GM18508 (cell line): Measurements from ENCODE around the gene PRR33.

Source experiments
- ATAC-seq: cut with Tn5 transposase; IDR thresholded peaks from one replicate; pipeline ENCODE4 v1.9.1; 2021; ENCODE audit warnings: moderate number of reproducible peaks; ENCODE audit not compliant: insufficient read depth, unreplicated experiment

PRR33 gene

DNA sequence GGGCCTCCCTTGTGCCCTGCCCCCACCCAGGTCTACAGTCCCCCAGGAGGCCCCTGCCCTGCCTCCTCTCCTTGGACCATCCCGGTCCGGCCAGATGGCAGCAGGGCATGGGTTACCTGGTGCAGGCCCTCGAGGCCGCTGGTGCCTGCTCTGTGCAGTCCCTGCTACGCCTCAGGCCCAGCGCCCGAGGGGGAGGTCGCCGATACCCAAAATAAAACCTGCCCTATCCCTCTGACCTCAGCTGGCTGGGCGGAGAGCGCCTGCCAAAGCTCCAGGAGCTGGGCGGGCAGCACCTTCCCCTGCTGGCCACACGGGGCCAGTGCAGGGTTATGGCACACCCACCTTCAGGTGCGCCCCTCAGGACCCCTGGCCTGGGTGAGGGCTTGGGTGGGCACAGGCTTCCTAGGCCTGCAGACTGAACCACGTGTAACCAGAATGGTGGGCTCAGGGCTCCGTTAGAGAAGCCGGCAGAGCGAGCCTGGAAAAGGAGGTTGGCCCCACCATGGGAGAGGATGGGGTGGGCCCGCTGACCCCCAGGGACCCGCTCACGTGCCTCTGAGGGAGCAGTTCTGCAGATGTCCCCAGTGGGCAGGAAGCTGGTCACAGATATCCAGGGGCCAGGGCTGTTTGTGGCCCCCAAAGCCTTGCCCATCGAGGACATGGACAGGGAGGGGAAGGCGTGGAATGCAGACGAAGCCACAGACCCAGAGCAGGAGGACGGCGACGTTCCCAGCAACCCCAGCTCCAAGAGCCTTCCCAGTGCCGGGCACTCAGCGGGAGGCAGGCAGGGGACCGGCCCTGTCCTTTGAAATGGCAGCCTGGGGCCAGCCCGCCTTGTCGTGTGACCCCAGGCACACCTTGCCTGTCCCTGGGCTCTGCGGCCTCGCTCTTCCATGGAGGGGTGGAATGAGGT, 26.1 kb upstream of the PRR33 start:
- ATAC-seq = no peak

DNA sequence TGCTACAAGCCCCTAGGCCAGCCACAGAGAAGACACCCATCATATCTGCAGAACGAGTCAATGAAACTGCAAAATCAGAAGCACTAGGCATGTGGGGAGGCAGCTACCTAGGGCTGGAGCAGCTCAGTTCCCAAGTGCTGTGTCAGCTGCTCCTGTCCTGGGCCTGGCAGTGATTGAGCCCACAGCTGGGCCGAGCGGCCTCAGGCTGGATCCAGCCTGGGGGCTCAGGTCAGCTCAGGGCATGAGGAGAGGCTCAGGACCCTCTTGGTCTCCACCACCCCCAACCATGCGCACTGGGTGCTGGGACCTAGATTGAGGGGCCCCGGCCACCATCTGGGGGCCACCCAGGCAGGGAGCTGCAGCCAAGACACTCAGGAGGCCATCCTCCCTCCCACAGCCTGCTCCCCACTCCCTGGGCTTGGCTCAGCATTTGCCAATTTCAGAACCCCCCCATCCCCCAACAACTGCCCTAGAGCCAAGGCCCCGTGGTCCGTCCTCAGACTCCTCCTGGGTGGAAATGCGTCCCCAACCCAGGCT, 25.4 kb upstream of the PRR33 start:
- ATAC-seq = no peak

DNA sequence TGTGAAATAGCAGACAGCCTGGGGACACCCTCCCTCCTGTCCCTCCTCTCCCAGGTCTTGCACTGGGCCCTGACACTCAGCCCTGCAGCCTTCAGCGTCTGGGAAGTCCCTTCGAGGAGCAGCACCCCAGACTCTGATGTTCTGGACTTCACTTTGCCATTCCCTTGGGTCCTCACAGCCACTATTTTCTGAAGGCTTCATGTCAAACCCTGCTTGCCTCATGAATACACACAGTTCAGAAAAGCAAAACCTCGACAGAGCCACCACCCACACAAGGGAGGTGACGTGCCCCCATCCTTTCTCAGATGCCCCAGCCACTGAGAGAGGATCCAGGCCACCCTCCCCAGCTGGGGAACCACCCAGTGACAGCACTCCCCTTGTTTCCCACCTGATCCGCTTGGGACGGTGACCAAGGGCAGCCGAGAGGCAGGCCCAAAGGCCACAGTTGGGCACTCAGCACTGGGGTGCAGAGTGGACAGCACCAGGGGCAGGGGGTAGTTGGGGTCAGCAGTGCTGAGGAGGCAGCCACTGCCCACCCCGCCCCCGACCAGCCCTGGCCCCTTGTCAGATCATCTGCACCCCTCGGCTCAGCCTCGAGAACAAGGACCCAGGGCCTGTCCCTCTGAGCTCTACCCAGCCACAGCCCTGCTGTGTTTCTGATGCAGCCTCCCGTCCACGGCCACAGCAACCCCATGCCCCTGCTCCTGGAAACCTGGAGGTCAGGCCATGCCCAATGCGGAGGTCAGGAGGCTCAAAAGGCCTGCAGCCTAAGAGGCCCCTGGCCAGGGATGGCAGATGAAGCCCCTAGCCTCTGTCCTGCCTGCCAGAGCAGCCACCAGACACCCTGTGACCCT, 24.7 kb upstream of the PRR33 start:
- ATAC-seq = no peak

DNA sequence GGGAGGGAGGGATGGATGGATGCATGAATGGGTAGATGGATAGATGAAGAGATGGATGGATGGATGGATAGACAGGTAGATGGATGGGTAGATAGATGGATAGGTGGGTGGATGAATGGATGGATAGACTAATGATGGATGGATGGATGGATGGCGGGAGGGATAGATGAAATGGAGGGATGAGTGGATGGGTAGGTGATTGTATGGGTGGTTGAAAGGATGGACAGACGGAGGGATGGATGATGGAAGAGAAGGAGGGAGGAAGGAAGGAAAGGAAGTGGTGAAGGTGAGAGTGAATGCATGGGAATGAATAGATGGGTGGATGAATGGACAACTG, 24.1 kb upstream of the PRR33 start:
- ATAC-seq = no peak

DNA sequence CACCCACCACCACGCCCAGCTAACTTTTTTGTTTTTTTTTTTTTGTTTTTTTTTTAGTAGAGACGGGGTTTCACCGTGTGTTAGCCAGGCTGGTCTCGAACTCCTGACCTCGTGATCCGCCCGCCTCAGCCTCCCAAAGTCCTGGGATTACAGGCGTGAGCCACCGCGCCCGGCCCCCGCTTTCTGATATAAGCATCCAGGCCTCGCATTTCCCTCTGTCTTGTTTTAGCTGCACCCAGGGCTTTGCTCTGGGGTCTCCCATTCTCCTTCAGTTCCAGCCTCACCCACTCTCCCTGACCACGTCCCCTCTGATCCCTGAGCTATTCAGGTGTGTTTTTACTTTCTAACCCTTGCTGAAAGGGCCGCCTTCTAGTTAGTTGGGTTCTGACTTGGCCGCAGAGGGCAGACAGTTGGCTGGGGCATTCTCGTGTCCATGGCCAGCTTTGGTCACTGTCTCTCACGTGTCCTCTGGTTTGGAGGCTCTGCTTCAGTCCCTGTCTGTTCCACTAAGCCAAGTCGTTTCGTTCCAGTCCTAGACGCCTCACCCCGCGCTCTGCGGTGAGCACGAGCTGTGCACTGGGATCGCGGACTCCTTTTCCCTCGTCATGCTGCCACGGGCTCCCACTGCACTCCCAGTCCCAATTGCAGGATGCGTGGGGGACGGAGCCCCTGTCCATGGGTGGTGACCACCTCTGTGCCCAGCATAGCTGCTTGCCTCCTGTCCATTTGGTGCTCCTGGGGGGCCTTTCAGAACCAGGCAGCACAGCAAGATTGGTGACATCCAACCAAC, 21.8 kb upstream of the PRR33 start:
- ATAC-seq = no peak

DNA sequence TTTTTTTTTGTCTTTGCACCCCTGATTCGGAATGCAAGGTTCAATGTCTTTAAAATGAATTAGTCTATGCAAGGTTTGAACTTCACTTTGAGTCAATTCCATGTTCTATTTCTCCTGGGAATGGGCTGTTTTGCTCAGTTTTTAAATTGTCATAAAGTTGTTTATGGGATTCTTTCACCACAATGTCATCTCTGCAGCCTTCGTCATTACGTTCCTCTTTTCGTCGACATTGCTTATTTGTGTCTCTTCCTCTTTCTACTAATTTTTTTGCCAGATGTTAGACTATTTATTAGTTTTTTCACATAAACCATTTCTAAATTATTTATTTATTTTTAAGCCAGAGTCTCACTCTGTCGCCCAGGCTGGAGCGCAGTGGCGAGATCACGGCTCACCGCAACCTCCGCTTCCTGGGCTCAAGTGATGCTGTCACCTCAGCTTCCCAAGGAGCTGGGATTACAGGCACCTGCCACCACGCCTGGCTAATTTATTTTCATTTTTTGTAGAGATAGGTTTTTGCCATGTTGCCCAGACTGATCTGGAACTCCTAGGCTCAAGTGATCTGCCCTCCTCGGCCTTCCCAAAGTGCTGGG, 20.7 kb upstream of the PRR33 start:
- ATAC-seq = no peak

DNA sequence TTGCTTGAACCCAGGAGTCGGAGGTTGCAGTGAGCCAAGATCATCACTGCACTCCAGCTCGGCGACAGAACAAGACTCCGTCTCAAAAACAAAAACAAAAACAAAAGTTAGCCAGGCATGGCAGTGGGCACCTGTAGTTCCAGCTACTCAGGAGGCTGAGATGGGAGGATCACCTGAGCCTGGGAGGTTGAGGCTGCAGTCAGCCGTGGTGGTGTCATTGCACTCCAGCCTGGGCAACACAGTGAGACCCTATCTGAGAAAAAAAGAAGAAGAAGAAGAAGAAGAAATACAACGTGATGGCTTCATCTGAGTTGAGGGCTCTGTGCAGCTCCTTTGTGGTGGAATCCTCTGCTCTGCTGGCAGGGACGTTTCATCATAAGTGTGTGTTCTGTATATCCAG, 17.8 kb upstream of the PRR33 start:
- no peak for ATAC-seq

DNA sequence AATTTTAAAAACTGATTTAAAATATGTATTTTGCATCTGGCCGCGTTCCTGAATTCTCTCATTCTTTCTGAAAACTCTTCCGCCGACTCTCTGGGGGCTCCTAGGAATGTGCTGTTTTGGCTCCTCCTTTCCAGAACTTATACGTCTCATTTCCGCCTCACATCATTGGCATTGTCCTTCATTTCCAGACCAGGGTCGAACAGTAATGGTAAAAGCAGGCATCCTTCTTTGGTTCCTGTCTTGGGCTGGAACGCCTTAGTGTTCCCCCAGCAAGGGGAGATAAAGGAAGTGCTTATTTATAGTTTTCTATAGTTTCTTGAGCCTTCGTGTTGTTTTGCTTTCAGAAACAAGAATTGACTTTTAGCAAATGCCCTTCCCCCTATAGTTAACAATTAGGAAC, 16.9 kb upstream of the PRR33 start:
- no peak for ATAC-seq

DNA sequence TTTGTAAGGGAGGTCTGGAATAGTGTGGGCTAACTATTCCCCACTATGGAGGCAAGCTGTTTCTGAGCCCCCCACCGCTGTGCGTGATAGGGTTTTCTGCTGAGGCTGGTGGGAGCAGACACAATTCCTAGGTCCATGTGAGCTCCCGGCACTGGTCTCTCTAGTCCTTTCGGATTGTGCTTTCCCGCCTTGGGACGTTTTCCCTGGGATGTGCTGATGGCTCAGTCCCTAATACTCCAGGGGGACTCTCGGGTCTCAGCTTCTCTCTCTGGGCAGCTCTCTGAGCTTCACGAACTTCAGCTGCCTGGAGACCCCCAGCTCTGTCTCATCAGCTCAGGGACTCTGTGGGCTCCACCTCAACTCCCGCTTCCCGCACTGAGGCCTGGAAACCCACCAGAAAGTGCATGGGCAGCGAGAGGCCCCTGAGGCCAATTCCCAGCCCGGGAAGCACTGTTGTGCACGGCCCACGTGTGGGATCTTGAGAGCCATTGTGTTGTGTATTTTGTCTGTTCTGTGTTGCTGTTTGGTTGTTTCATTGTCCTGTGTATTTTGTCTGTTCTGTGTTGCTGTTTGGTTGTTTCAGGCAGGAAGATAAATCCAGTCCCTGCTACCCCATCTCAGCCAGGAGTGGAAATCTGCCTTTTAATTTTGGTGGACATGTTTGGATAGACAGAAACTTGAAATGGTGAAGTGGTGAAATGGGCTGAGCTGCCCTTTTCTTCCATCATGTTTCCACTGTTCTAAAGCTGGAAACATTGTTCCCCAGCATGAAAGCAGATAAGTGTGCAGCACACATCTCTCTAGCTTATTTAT, 15.1 kb upstream of the PRR33 start:
- no peak for ATAC-seq

DNA sequence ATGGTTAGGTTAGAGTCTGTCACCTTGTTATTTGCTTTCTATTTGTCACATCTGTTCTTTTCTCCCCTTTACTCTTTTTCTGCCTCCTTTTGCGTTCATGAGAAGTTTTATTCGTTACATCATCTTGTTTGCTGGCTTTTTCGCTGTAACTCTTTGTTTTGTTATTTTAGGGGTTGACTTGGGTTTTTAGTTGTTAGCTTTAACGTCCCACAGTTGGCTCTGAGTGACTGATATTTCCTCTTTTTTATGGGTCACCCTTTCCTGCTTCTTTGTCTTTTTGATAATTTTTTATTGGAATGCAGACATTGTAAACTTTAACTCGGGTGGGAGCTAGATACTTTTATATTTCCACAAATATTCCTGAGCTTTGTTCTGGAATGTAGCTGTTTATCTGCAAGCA, 14.5 kb upstream of the PRR33 start:
- ATAC-seq = no peak

DNA sequence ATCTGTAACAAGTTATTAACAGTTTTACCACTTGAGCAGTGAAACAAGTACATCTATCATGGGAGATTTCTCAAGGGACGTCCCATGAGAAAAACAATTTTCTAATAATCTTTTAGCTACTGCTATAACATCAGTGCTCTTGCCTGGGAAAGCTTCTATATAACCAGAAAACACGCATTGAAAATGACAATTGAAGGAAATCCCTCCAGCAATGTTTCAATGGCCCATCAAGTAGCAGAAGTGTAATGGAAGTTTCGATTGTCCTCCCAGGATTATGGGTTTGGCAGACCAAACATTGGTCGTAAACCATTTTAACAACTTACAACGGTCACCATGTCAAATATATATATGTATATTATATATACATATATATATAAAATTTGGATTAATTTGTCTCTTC, 8.0 kb upstream of the PRR33 start:
- ATAC-seq = no peak

DNA sequence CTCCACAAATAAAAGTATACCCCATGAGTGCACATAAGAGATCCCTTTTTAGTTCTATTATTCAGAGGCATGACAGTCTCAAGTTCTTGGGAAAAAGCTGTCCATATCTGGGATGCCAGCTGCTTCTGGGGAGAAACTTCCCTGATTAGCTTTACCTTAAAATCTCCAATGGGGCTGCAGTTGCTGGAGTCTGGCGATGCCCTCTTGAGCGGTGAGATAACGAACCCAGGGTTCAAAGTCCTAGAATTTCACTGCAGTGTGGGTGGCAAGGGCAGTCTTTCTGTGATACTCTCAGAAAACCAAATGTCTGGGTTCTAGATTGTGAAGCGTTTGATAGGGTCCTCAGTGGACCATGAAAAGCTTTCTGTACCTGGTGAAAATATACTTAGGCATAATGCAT, 7.4 kb upstream of the PRR33 start:
- no peak for ATAC-seq

DNA sequence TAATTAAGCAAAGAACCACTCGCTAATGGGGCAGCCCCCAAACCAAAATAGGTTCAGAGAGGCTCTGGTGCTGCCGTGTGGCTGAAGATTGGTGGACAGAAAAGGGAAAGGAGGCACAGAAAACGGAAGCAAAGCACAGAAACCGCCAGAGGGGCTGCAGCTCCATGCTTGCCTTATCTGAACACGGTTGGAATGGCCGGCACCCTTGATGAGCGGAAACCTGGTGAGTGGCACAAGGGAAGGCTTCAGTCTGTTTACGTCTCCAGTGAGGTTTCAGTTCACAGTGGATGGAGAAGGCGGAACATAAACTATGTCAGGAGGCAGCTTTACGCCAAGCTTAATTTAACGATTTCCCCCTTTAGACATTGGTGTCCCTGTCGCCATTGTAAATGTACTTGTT, 5.2 kb upstream of the PRR33 start:
- no peak for ATAC-seq

DNA sequence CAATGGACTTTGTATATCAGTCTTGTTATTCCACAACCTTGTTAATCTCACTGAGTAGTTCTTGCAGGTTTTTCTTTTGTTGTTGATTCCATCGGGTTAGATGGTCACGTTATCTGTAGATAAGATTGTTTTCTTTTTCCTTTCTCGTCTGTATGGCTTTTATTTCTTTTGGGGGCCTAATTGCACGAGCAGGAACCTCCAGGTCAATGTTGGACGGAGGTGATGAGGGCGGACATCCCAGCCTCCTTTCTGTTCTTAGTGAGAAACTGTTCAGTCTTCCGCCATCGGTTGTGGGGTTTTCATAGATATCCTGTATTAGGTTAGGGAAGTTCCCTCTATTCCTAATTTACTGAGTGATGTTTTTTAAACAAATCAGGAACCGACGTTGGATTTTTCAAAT, 4.8 kb upstream of the PRR33 start:
- ATAC-seq = no peak

DNA sequence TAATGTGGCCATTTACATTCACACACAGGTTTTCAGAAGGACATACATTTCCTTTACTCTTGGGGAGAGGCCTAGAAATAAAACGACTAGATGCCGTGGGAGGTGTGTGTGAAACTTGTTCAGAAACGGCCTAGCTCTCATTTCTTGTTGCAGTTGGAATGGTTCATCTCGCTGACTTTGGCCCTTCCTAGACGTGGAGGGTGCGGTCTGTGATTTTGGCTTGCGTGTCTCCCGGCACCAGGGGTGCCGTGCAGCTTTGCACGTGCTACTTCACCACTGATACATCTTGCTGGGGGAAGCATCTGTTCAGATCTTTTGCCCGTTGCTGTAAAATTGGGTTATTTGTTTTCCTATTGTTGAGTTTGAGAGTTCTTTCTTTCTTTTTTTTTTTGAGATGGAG, 3.1 kb upstream of the PRR33 start:
- ATAC-seq = no peak

DNA sequence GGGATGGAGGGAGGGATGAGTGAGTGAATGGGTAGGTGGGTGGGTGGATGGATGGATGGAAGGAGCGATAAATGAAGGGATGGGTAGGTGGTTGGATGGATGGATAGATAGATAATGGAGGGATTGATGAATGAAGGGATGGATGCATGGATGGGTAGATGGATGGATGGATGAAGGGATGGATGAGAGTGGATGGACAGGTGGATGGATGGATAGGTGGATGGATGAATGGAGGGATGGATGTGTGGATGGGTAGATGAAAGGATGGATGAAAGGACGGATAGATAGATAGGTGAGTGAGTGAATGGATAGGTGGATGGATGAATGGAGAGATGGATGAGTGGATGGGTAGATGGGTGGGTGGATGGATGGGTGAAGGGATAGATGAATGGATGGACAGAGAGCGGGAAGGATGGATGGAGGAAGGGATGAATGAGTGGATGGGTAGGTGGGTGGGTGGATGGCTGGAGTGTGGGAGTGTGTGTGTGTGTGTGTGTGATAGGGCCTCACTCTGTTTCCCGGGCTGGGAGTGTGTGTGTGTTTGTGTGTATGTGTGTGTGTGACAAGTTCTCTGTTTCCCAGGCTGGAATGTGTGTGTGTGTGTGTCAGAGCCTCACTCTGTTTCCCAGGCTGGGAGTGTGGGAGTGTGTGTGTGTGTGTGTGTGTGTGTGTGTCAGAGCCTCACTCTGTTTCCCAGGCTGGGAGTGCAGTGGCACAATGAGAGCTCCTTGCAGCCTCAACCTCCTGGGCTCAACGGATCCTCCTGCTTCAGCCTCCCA, 2.1 kb upstream of the PRR33 start:
- ATAC-seq = no peak

DNA sequence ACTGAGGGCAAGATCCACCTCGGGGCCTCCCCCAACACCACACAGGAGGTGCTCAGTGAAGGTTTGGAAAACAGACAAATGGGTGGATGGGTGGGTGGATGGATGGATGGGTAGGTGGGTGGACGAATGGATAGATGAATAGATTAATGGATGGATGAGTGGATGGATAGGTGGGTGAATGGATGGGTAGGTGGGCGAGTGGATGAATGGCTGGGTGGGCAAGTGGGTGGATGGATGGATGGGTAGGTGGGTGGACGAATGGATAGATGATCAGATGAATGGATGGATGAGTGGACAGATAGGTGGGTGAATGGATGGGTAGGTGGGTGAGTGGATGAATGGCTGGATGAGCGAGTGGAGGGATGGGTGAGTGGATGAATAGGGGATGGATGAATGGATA, 863 bp upstream of the PRR33 start:
- no peak for ATAC-seq

DNA sequence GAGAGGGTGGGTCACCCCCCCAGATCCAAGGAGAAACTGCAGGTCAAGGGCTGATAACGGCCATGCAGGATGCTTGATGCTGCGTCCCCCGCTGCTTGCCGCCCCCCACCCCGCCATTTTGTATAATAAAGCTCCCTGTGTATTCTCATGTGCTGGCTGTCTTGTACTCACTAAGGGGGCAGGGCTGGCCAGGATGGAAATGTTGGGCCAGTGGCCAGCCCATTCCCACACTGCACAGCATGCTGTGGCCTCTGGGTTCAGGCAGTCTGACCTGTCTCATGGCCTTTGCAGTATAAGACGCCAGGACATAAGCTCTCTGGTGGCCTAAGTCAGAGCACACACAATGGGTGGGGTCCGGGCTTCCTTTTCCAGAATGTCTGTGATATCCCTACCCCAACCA, 421 bp upstream of the PRR33 start:
- ATAC-seq = no peak
